GM10266 (cell line): ENCODE measurements around the gene HDDC3.

Experiments used
- DNase-seq: peaks from one replicate; pipeline ENCODE4 v3.0.0; 2012; ENCODE audit errors: extremely low spot score
- CTCF ChIP-seq: IDR thresholded peaks from 2 replicates; pipeline ENCODE4 v1.5.1; 2012; ENCODE audit warnings: mild to moderate bottlenecking, low read depth; ENCODE audit not compliant: control insufficient read depth, insufficient read depth; ENCODE audit errors: missing control alignments

Gene HDDC3

GRCh38 chr15:90917569-90917968, 14.8 kb downstream of the HDDC3 start:
- no peak for DNase-seq
- no peak for TF ChIP-seq CTCF

GRCh38 chr15:90916461-90916860, 15.9 kb downstream of the HDDC3 start:
- no peak for DNase-seq
- no peak for TF ChIP-seq CTCF

- no peak for DNase-seq
- no peak for TF ChIP-seq CTCF
Measured at GRCh38 chr15:90915808-90916440, 16.4 kb downstream of the HDDC3 start.

- DNase-seq = no peak
- no peak for TF ChIP-seq CTCF
Measured at GRCh38 chr15:90915216-90915807, 17.0 kb downstream of the HDDC3 start.

- TF ChIP-seq CTCF = no peak
- no peak for DNase-seq
Measured at GRCh38 chr15:90914305-90915080, 17.9 kb downstream of the HDDC3 start.

GRCh38 chr15:90913398-90913944, 18.9 kb downstream of the HDDC3 start:
- no peak for TF ChIP-seq CTCF
- DNase-seq = no peak

- DNase-seq = no peak
- TF ChIP-seq CTCF = no peak
Measured at GRCh38 chr15:90912770-90913075, 19.6 kb downstream of the HDDC3 start.
